ENCODE results near the gene TENM4.

- TF ChIP-seq CTCF (conservative IDR thresholded peaks at IDR 0.05; ENCODE audit: low read length) = no peak
- no peak for TF ChIP-seq EZH2phosphoT487 (IDR thresholded peaks at IDR 0.05; ENCODE audit: borderline replicate concordance, low read depth, low read length)
These were observed 631.9 kb downstream of the TENM4 start for GRCh38 chr11:78808923-78809322.
